AG04450 (cell line): ENCODE measurements around the gene CCDC172. TPM values are rescaled to one million over a fixed set of nuclear protein-coding genes. Genes with fewer than 3 reads are reported as not detected.

Source experiments
- CTCF ChIA-PET: fragments of 300-600, 350-600 bp; formaldehyde crosslinking; extraction: SDS; loops from one replicate; lab custom pipeline; 2022; ENCODE audit warnings: antibody characterized with exemption, inconsistent platforms; lab: Charles Lee
- POLR2A ChIA-PET: fragments of 350-600 bp; formaldehyde crosslinking; extraction: SDS; loops from one replicate; lab custom pipeline; 2021; ENCODE audit warnings: antibody characterized with exemption, inconsistent platforms; lab: Yijun Ruan, JAX
- DNase-seq: peaks from one replicate; pipeline ENCODE4 v3.0.0-alpha.2; 2011; ENCODE audit warnings: low read depth, low spot score
- H3K27ac ChIP-seq: one replicate; pipeline ENCODE4 v1.5.1; 2012; ENCODE audit warnings: low read depth, low read length, control low read depth
- H3K27me3 ChIP-seq: one replicate; pipeline ENCODE4 v1.6.0; 2012; ENCODE audit warnings: low read length; ENCODE audit not compliant: control insufficient read depth, insufficient read depth
- H3K4me3 ChIP-seq: 2 replicates; pipeline ENCODE4 v1.5.1; 2011; ENCODE audit warnings: mild to moderate bottlenecking, low read depth, low read length, control low read depth
- H3K9me3 ChIP-seq: 2 replicates; pipeline ENCODE4 v1.5.1; 2012; ENCODE audit warnings: low read length; ENCODE audit not compliant: control insufficient read depth, insufficient read depth
- polyA plus RNA-seq: library from polyadenylated mRNA; depleted of rRNA; stranded (reverse); fragments of >200 nt; gene quantifications from 2 replicates; pipeline ENCODE4 v1.2.3, GENCODE V29; 2011
- TF ChIP-seq, protein P1 (sequence below): IDR thresholded peaks from 2 replicates; pipeline ENCODE4 v1.5.1; 2011; ENCODE audit warnings: low read depth, low read length, control low read depth, inconsistent platforms

CCDC172 gene
- polyA plus RNA-seq, 1 experiment, result not detected

GRCh38 chr10:116311016-116311415, 13.2 kb upstream of the CCDC172 start:
- POLR2A ChIA-PET, result no interaction called here
- no peak overlapping the region for H3K27ac ChIP-seq
- no peak for DNase-seq
- CTCF ChIA-PET, result interaction anchor here (1.2 kb wide), 1 partner anchor 23 kb away, joined by 3 read pairs; no protein-coding TSS in a partner anchor
- no peaks in the 10 kb centered on the region for H3K9me3 ChIP-seq
- TF ChIP-seq, protein P1, sequence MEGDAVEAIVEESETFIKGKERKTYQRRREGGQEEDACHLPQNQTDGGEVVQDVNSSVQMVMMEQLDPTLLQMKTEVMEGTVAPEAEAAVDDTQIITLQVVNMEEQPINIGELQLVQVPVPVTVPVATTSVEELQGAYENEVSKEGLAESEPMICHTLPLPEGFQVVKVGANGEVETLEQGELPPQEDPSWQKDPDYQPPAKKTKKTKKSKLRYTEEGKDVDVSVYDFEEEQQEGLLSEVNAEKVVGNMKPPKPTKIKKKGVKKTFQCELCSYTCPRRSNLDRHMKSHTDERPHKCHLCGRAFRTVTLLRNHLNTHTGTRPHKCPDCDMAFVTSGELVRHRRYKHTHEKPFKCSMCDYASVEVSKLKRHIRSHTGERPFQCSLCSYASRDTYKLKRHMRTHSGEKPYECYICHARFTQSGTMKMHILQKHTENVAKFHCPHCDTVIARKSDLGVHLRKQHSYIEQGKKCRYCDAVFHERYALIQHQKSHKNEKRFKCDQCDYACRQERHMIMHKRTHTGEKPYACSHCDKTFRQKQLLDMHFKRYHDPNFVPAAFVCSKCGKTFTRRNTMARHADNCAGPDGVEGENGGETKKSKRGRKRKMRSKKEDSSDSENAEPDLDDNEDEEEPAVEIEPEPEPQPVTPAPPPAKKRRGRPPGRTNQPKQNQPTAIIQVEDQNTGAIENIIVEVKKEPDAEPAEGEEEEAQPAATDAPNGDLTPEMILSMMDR, result no peak
- H3K27me3 ChIP-seq, result no peaks in the 10 kb centered on the region
- H3K4me3 ChIP-seq, result no peak overlapping the region

- POLR2A ChIA-PET, result no interaction called here
- TF ChIP-seq, protein P1, result no peak
- DNase-seq, result no peak
- Histone ChIP-seq H3K27ac (no peak overlapping the region), H3K9me3 (no peaks in the 10 kb centered on the region), H3K27me3 (no peaks in the 10 kb centered on the region), H3K4me3 (no peak overlapping the region)
- CTCF ChIA-PET, result no interaction called here
Measured at GRCh38 chr10:116311706-116312490, 12.3 kb upstream of the CCDC172 start.

DNA sequence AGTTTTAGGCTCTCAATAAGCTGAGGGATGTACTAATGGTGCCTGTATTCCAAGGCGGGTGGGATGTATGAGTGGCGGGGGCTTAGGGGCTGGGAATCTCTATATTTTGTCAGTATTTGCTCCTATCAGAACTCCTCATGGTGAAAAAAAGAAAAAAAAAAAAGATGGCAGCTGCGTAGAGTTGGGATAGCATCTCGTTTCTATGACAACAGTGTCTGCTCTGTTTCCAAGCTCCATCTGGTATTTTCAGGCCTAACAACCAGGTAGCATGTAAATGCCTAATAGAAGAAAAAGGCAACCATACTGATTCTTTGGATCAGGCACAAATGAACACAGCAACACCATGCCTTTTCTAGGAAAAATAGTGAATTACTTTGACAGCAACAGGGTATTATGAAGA, 11.7 kb upstream of the CCDC172 start:
- DNase-seq, result no peak
- no peaks in the 10 kb centered on the region for H3K27me3 ChIP-seq

DNA sequence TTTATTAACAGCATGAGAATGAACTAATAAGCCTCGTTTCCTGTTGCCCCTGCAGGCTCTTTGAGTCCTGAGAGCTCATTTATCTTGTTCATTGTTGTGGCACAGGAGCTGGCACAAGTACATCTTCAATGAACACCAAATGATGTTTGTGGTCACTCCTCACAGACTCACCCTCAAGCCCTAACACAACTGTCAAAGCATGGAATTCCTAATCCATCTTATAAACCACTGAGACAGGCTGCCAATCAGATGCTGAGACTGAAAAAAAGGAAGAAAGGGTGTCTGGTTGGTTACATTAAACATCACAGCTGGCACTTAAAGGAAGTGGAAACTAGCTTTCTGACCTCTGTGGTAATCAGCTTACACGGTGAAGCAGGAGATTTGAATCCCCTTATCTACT, 7.7 kb upstream of the CCDC172 start:
- ChIA-PET CTCF (interaction anchor here (1.4 kb wide), 1 partner anchor 29 kb away, joined by 4 read pairs; no protein-coding TSS in a partner anchor), POLR2A (no interaction called here)
- no peak overlapping the region for H3K4me3 ChIP-seq
- no peak overlapping the region for H3K27ac ChIP-seq
- DNase-seq, result no peak
- H3K27me3 ChIP-seq, result no peaks in the 10 kb centered on the region
- H3K9me3 ChIP-seq, result no peaks in the 10 kb centered on the region
- TF ChIP-seq, protein P1, result no peak

More for the DNA sequence above, 11.7 kb upstream of the CCDC172 start:
- TF ChIP-seq, protein P1, result no peak
- Histone ChIP-seq H3K27ac (no peak overlapping the region), H3K4me3 (no peak overlapping the region), H3K9me3 (no peaks in the 10 kb centered on the region)
- CTCF ChIA-PET, result no interaction called here
- POLR2A ChIA-PET, result no interaction called here

- no peak overlapping the region for H3K4me3 ChIP-seq
- no peaks in the 10 kb centered on the region for H3K27me3 ChIP-seq
- H3K9me3 ChIP-seq, result no peaks in the 10 kb centered on the region
- TF ChIP-seq, protein P1, result no peak
- no peak overlapping the region for H3K27ac ChIP-seq
- ChIA-PET POLR2A (no interaction called here), CTCF (no interaction called here)
- no peak for DNase-seq
Measured at GRCh38 chr10:116324951-116325635, 845 bp downstream of the CCDC172 start.
